Measurements from ENCODE around the gene ZNF2. TPM values are rescaled to one million over a fixed set of nuclear protein-coding genes. Genes with fewer than 3 reads are reported as not detected.
A peak's percentile ranks its signal among the peaks of the same experiment; 100 is the strongest.

Gene ZNF2
- 4.4 and 5.4 TPM in 2 replicates for total RNA-seq

GRCh38 chr2:95165371-95166064 lies at the start of gene ZNF2:
ZNF2 (plus strand) TSS chr2:95165809; CDS start chr2:95176227, 10,418 bp downstream.
- peaks cover 12% of the 10 kb centered on the region for H3K36me3 Mint-ChIP-seq (ENCODE audit: low read depth)
- peaks cover 4% of the 10 kb centered on the region for H3K9me3 Mint-ChIP-seq
- no peaks in the 10 kb centered on the region for H3K27me3 Mint-ChIP-seq
- intact Hi-C loops (cut with micrococcal nuclease): loop anchor here (1.0 to 2.0 kb wide), 4 partner anchors 42 to 143 kb away; partner anchors contain the start of genes MRPS5 and ZNF892
- peak within 1 kb of the TSS; percentile 97 for H3K27ac Mint-ChIP-seq
- peaks cover 24% of the 10 kb centered on the region for H3K4me1 Mint-ChIP-seq
- peak; percentile 99 for DNase-seq
- H3K4me3 Mint-ChIP-seq: peak within 1 kb of the TSS; percentile 98

- Mint-ChIP-seq H3K36me3 (ENCODE audit: low read depth) (peaks cover 22% of the 10 kb centered on the region), H3K27me3 (no peaks in the 10 kb centered on the region), H3K4me1 (peaks cover 40% of the 10 kb centered on the region), H3K4me3 (peak overlapping the region; percentile 98), H3K27ac (peak overlapping the region; percentile 96), H3K9me3 (no peaks in the 10 kb centered on the region)
- no peak for DNase-seq
- intact Hi-C loops (cut with micrococcal nuclease): loop anchor here (1.0 kb wide), 2 partner anchors 44 to 99 kb away; partner anchors contain the start of gene ZNF2
Observed at GRCh38 chr2:95121093-95121406, 44.6 kb upstream of the ZNF2 start.

GRCh38 chr2:95121407-95122196 lies 44.0 kb upstream of the ZNF2 start, which contains the start of gene MRPS5:
MRPS5 (minus strand) TSS chr2:95121808; CDS start chr2:95121791, 17 bp downstream.
- Mint-ChIP-seq H3K9me3 (no peaks in the 10 kb centered on the region), H3K36me3 (ENCODE audit: low read depth) (peaks cover 20% of the 10 kb centered on the region), H3K4me1 (peaks cover 40% of the 10 kb centered on the region), H3K27ac (peak within 1 kb of the TSS; percentile 96), H3K4me3 (peak within 1 kb of the TSS; percentile 98), H3K27me3 (no peaks in the 10 kb centered on the region)
- intact Hi-C loops (cut with micrococcal nuclease): loop anchor here (1.0 to 2.0 kb wide), 4 partner anchors 38 to 99 kb away; partner anchors contain the start of genes ZNF2, ZNF514 and ZNF892
- DNase-seq: peak; percentile 97

- no peak for DNase-seq
- peaks cover 18% of the 10 kb centered on the region for H3K36me3 Mint-ChIP-seq (ENCODE audit: low read depth)
- peaks cover 39% of the 10 kb centered on the region for H3K4me1 Mint-ChIP-seq
- peak overlapping the region; percentile 98 for H3K4me3 Mint-ChIP-seq
- H3K27ac Mint-ChIP-seq: peak overlapping the region; percentile 70
- intact Hi-C loops (cut with micrococcal nuclease): loop anchor here (1.0 to 2.0 kb wide), 2 partner anchors 37 to 85 kb away; partner anchors contain the start of genes ZNF514 and ZNF892
- H3K27me3 Mint-ChIP-seq: no peaks in the 10 kb centered on the region
- H3K9me3 Mint-ChIP-seq: no peaks in the 10 kb centered on the region
Observed at GRCh38 chr2:95122197-95122551, 43.4 kb upstream of the ZNF2 start.

- intact Hi-C loops (cut with micrococcal nuclease): no loop called here
- Mint-ChIP-seq H3K27me3 (no peaks in the 10 kb centered on the region), H3K27ac (no peak overlapping the region), H3K9me3 (peaks cover 30% of the 10 kb centered on the region), H3K4me1 (no peaks in the 10 kb centered on the region), H3K36me3 (ENCODE audit: low read depth) (peaks cover 4% of the 10 kb centered on the region), H3K4me3 (no peak overlapping the region)
- DNase-seq: no peak
Observed at GRCh38 chr2:95138702-95139101, 26.9 kb upstream of the ZNF2 start.

- Mint-ChIP-seq H3K36me3 (ENCODE audit: low read depth) (peaks cover 23% of the 10 kb centered on the region), H3K4me1 (no peaks in the 10 kb centered on the region), H3K27me3 (no peaks in the 10 kb centered on the region), H3K4me3 (no peak overlapping the region), H3K9me3 (peaks cover 41% of the 10 kb centered on the region), H3K27ac (no peak overlapping the region)
- no peak for DNase-seq
- intact Hi-C loops (cut with micrococcal nuclease): no loop called here
Observed at GRCh38 chr2:95143838-95144237, 21.8 kb upstream of the ZNF2 start.

GRCh38 chr2:95149397-95149984 lies 16.1 kb upstream of the ZNF2 start:
- peaks cover 67% of the 10 kb centered on the region for H3K36me3 Mint-ChIP-seq (ENCODE audit: low read depth)
- H3K27me3 Mint-ChIP-seq: no peaks in the 10 kb centered on the region
- no peak for DNase-seq
- no peak overlapping the region for H3K27ac Mint-ChIP-seq
- H3K4me1 Mint-ChIP-seq: no peaks in the 10 kb centered on the region
- H3K9me3 Mint-ChIP-seq: peaks cover 60% of the 10 kb centered on the region
- intact Hi-C loops (cut with micrococcal nuclease): no loop called here
- H3K4me3 Mint-ChIP-seq: no peak overlapping the region

GRCh38 chr2:95158441-95158840 lies 7.2 kb upstream of the ZNF2 start:
- Mint-ChIP-seq H3K9me3 (peaks cover 22% of the 10 kb centered on the region), H3K27ac (peak overlapping the region; percentile 32), H3K4me1 (peaks cover 13% of the 10 kb centered on the region), H3K27me3 (no peaks in the 10 kb centered on the region), H3K36me3 (ENCODE audit: low read depth) (peaks cover 32% of the 10 kb centered on the region), H3K4me3 (peak overlapping the region; percentile 84)
- DNase-seq: no peak
- intact Hi-C loops (cut with micrococcal nuclease): no loop called here

- Mint-ChIP-seq H3K4me3 (peak overlapping the region; percentile 84), H3K4me1 (peaks cover 13% of the 10 kb centered on the region), H3K9me3 (peaks cover 21% of the 10 kb centered on the region), H3K27me3 (no peaks in the 10 kb centered on the region), H3K36me3 (ENCODE audit: low read depth) (peaks cover 26% of the 10 kb centered on the region), H3K27ac (peak overlapping the region; percentile 53)
- intact Hi-C loops (cut with micrococcal nuclease): loop anchor here (1.0 kb wide), 1 partner anchor 37 kb away; no protein-coding TSS in a partner anchor
- DNase-seq: no peak
Observed at GRCh38 chr2:95158891-95159619, 6.6 kb upstream of the ZNF2 start.

GRCh38 chr2:95159690-95160449 lies 5.7 kb upstream of the ZNF2 start, which contains the start of gene ZNF514:
ZNF514 (minus strand) TSS chr2:95159848; CDS start chr2:95153253, 6,595 bp downstream.
- peak; percentile 95 for DNase-seq
- H3K27me3 Mint-ChIP-seq: no peaks in the 10 kb centered on the region
- peak within 1 kb of the TSS; percentile 90 for H3K27ac Mint-ChIP-seq
- H3K9me3 Mint-ChIP-seq: peaks cover 15% of the 10 kb centered on the region
- peak within 1 kb of the TSS; percentile 89 for H3K4me3 Mint-ChIP-seq
- peaks cover 20% of the 10 kb centered on the region for H3K36me3 Mint-ChIP-seq (ENCODE audit: low read depth)
- H3K4me1 Mint-ChIP-seq: peaks cover 20% of the 10 kb centered on the region
- intact Hi-C loops (cut with micrococcal nuclease): loop anchor here (1.0 kb wide), 1 partner anchor 38 kb away; no protein-coding TSS in a partner anchor

- H3K36me3 Mint-ChIP-seq (ENCODE audit: low read depth): peaks cover 12% of the 10 kb centered on the region
- intact Hi-C loops (cut with micrococcal nuclease): loop anchor here (1.0 to 2.0 kb wide), 4 partner anchors 42 to 142 kb away; partner anchors contain the start of genes MRPS5 and ZNF892
- H3K4me1 Mint-ChIP-seq: peaks cover 27% of the 10 kb centered on the region
- peak overlapping the region; percentile 98 for H3K4me3 Mint-ChIP-seq
- H3K27ac Mint-ChIP-seq: peak overlapping the region; percentile 97
- DNase-seq: no peak
- H3K27me3 Mint-ChIP-seq: no peaks in the 10 kb centered on the region
- H3K9me3 Mint-ChIP-seq: peaks cover 2% of the 10 kb centered on the region
Observed at GRCh38 chr2:95165030-95165370, 609 bp upstream of the ZNF2 start.

- Mint-ChIP-seq H3K4me1 (peaks cover 24% of the 10 kb centered on the region), H3K27me3 (no peaks in the 10 kb centered on the region), H3K4me3 (peak overlapping the region; percentile 98), H3K27ac (peak overlapping the region; percentile 97), H3K36me3 (ENCODE audit: low read depth) (peaks cover 12% of the 10 kb centered on the region), H3K9me3 (peaks cover 6% of the 10 kb centered on the region)
- no peak for DNase-seq
- intact Hi-C loops (cut with micrococcal nuclease): no loop called here
Observed at GRCh38 chr2:95166065-95166763, 605 bp downstream of the ZNF2 start.
